ENCODE results near the gene FOXO1.

Gene FOXO1

DNA sequence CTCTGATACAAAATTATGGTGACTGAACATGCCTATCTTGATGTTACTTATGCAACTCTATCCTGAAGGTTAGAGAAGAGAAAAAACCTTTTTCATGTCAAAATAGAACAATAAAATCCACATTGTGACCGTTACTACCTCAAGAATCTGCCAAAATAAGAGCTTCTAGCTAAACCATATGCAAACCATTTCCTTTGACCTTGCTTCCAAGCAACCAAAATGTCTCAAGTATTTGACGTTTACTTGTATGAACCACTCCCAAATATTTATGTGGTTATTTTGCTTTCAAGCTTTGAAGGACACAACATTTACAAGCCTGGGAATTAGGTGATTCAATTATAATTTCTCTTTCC lies 13.9 kb downstream of the FOXO1 start:
- DNase-seq (ENCODE audit: low read depth) = no peak
- in situ Hi-C loops (cut with HindIII; ENCODE audit: low sequenced_read_pairs) = no loop called here
- TF ChIP-seq, protein P1, sequence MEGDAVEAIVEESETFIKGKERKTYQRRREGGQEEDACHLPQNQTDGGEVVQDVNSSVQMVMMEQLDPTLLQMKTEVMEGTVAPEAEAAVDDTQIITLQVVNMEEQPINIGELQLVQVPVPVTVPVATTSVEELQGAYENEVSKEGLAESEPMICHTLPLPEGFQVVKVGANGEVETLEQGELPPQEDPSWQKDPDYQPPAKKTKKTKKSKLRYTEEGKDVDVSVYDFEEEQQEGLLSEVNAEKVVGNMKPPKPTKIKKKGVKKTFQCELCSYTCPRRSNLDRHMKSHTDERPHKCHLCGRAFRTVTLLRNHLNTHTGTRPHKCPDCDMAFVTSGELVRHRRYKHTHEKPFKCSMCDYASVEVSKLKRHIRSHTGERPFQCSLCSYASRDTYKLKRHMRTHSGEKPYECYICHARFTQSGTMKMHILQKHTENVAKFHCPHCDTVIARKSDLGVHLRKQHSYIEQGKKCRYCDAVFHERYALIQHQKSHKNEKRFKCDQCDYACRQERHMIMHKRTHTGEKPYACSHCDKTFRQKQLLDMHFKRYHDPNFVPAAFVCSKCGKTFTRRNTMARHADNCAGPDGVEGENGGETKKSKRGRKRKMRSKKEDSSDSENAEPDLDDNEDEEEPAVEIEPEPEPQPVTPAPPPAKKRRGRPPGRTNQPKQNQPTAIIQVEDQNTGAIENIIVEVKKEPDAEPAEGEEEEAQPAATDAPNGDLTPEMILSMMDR (IDR thresholded peaks at IDR 0.05; ENCODE audit: low read depth, low read length, missing control alignments) = no peak
- no peak overlapping the region for H3K4me3 ChIP-seq (ENCODE audit: low read depth, low read length)

- in situ Hi-C loops (cut with HindIII; ENCODE audit: low sequenced_read_pairs) = no loop called here
- TF ChIP-seq, protein P1 (IDR thresholded peaks at IDR 0.05; ENCODE audit: low read depth, low read length, missing control alignments) = no peak
- H3K4me3 ChIP-seq (ENCODE audit: low read depth, low read length) = no peak overlapping the region
- DNase-seq (ENCODE audit: low read depth) = no peak
Observed at GRCh38 chr13:40651866-40652587, 14.4 kb downstream of the FOXO1 start.

DNA sequence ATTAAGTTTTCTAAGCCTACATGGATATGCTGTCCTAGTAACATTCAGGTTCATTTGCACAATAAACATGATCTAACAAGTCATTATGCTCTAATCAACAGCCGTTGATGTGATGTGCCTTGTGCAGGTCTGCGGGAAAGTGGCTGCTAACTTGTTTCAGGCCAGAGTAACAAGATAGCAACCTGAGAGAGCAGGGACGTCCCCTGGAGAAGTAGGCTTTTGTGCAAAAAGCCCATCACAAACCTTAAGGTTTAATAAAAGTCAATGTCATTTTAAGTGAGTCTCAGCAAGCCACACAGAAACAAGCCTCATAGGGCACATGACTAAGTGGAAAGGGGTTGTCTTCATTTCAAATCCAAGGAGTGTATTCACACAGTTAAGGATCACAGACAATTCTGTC lies 17.6 kb downstream of the FOXO1 start:
- TF ChIP-seq, protein P1 (IDR thresholded peaks at IDR 0.05; ENCODE audit: low read depth, low read length, missing control alignments) = no peak
- in situ Hi-C loops (cut with HindIII; ENCODE audit: low sequenced_read_pairs) = no loop called here

DNA sequence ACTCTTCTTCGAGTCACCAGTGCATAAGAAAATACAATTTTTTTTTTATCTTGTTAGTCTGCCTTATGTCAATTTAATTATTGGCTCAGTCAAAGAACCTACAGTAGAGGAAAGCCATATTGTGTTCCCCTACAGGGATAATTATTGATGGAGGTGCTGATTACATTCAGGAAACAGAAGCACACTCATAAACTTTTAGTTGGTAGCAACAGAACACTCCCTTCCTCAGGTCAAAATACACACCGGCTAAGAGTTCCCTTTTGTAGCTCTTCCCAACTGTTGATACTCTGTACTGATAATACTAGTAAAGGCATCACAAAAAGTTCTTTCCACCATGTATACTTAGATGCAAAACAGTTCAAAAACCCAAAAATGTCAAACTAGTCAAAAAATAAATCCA lies 18.4 kb downstream of the FOXO1 start:
- no peak overlapping the region for H3K4me3 ChIP-seq (ENCODE audit: low read depth, low read length)
- DNase-seq (ENCODE audit: low read depth) = no peak
- TF ChIP-seq, protein P1 (IDR thresholded peaks at IDR 0.05; ENCODE audit: low read depth, low read length, missing control alignments) = no peak
- in situ Hi-C loops (cut with HindIII; ENCODE audit: low sequenced_read_pairs) = no loop called here

More for the DNA sequence above, 17.6 kb downstream of the FOXO1 start:
- no peak overlapping the region for H3K4me3 ChIP-seq (ENCODE audit: low read depth, low read length)
- no peak for DNase-seq (ENCODE audit: low read depth)

DNA sequence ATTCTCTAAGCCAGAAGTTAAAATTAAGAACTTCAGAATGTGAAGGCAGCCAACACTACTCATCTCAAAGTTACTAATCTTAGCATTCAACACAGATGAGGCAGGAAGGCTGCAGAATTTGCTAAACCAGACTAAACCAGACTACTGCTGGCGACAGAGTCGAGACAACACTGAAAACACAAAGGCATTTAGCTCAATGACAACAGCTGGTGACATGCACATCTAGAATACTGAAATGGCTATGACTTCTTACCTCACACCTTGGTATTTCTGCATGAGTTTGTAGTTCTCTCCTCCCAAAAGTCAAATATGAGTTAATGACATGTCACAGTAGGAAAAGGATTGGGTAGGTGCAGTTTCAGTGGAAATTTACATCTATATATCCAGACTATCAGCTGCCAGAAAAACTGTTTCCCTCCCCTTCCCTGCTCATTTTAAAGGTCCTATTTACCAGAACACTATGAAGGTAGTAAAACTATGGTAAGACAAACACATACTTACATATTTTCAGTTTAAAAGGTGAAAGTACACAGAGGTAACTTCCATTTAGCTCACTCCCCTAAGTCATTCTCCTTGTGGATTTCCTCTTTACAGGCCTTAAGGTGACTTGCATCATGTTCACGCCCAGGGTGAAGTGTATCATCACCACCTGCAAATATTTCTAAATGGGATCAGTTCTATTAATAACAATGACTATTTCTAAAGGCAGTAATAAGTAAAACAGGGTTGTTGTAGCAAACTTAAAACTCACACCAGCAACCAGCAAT lies 21.4 kb downstream of the FOXO1 start:
- DNase-seq (ENCODE audit: low read depth) = no peak
- in situ Hi-C loops (cut with HindIII; ENCODE audit: low sequenced_read_pairs) = no loop called here
- TF ChIP-seq, protein P1 (IDR thresholded peaks at IDR 0.05; ENCODE audit: low read depth, low read length, missing control alignments) = no peak
- no peak overlapping the region for H3K4me3 ChIP-seq (ENCODE audit: low read depth, low read length)

DNA sequence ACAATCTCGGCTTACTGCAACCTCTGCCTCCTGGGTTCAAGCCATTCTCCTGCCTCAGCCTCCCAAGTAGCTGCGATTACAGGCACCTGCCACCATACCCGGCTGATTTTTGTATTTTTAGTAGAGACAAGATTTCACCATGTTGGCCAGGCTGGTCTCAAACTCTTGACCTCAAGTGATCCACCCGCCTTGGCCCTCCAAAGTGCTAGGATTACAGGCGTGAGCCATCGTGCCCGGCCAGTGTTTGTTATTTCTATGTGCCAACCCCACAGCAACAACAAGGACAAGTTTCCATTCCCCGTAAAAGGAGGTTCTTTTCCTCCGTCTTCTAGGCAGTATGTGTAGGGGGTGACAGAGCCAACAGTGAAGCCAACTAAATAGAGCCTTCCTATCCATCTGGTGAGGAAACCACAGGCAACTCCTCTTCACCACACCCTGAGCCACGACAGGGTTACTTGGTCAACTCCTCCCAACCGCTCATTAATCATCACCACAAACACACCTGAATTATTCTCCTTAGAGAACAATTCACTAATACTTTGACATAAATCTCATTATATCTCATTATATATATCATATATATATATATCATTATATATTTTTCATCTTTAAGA lies 25.5 kb downstream of the FOXO1 start:
- H3K4me3 ChIP-seq (ENCODE audit: low read depth, low read length) = no peak overlapping the region
- in situ Hi-C loops (cut with HindIII; ENCODE audit: low sequenced_read_pairs) = no loop called here
- TF ChIP-seq, protein P1 (IDR thresholded peaks at IDR 0.05; ENCODE audit: low read depth, low read length, missing control alignments) = no peak
- no peak for DNase-seq (ENCODE audit: low read depth)

Measured in astrocyte of the cerebellum (primary cell).